ENCODE data around the gene VASN.

GRCh38 chr16:4410335-4411075 lies 38.9 kb downstream of the VASN start:
- no peak for TF ChIP-seq EZH2phosphoT487 (IDR thresholded peaks at IDR 0.05; ENCODE audit: low read length)
- TF ChIP-seq CTCF (IDR thresholded peaks at IDR 0.05; ENCODE audit: low read length): no peak
- no peak for TF ChIP-seq EZH2 (optimal IDR thresholded peaks at IDR 0.05; ENCODE audit: low read depth, low read length)
